Measurements from ENCODE around the gene TUBA4A.
A peak's percentile ranks its signal among the peaks of the same experiment; 100 is the strongest.

TUBA4A gene

GRCh38 chr2:219290381-219291171, 36.9 kb upstream of the TUBA4A start:
- H3K4me1 ChIP-seq (ENCODE audit: control insufficient read depth, insufficient read depth, low read length): no peaks in the 10 kb centered on the region; the same call in 1 of the 2 replicates
- POLR2A ChIA-PET: interaction anchor here (2.5 kb wide), 1 partner anchor 12 kb away, joined by 9 read pairs; the partner anchor contains the start of gene DNAJB2
- H3K27ac ChIP-seq (ENCODE audit: extremely low read depth, low read depth, low read length): no peak overlapping the region
- H3K9me3 ChIP-seq (ENCODE audit: control insufficient read depth, insufficient read depth, low read depth, low read length): no peaks in the 10 kb centered on the region
- peaks cover 0 to 10% of the 10 kb centered on the region in 2 experiments; a peak in 1 of 3 replicates for H3K36me3 ChIP-seq (ENCODE audit: control insufficient read depth in 2 of 2, insufficient read depth in 1 of 2, low read length in 2 of 2)
- H3K4me3 ChIP-seq (ENCODE audit: low read depth, low read length): no peak overlapping the region
- no peak for TF ChIP-seq ZNF544 (tag by site-specific recombination; IDR thresholded peaks at IDR 0.05)
- TF ChIP-seq PRDM1 (tag by site-specific recombination; IDR thresholded peaks at IDR 0.05): no peak
- no peak for TF ChIP-seq ZNF10 (tag by site-specific recombination; IDR thresholded peaks at IDR 0.05)
- CTCF ChIA-PET: interaction anchor here (0.5 to 11.6 kb wide), 5 partner anchors 11 to 233 kb away, joined by 3 to 297 read pairs (median 3); partner anchors contain the start of gene DNAJB2

- POLR2A ChIA-PET: no interaction called here
- no peak for TF ChIP-seq ZNF514 (tag by site-specific recombination; IDR thresholded peaks at IDR 0.05)
- peak; percentile 90 for TF ChIP-seq ZFHX2 (tag by site-specific recombination; conservative IDR thresholded peaks at IDR 0.05)
- TF ChIP-seq GLI2 (tag by site-specific recombination; IDR thresholded peaks at IDR 0.05; ENCODE audit: borderline replicate concordance, low read depth): no peak
- TF ChIP-seq EGR2 (tag by site-specific recombination; IDR thresholded peaks at IDR 0.05; ENCODE audit: low read depth): peak; percentile 77
- no peak for TF ChIP-seq HOXA7 (CRISPR knock-in tag; IDR thresholded peaks at IDR 0.05; ENCODE audit: borderline replicate concordance)
- no peak for TF ChIP-seq ZNF677 (tag by site-specific recombination; IDR thresholded peaks at IDR 0.05)
- TF ChIP-seq, protein P1, sequence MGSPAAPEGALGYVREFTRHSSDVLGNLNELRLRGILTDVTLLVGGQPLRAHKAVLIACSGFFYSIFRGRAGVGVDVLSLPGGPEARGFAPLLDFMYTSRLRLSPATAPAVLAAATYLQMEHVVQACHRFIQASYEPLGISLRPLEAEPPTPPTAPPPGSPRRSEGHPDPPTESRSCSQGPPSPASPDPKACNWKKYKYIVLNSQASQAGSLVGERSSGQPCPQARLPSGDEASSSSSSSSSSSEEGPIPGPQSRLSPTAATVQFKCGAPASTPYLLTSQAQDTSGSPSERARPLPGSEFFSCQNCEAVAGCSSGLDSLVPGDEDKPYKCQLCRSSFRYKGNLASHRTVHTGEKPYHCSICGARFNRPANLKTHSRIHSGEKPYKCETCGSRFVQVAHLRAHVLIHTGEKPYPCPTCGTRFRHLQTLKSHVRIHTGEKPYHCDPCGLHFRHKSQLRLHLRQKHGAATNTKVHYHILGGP (tag by site-specific recombination; IDR thresholded peaks at IDR 0.05): no peak
- peak; percentile 74 for TF ChIP-seq KLF1 (tag by site-specific recombination; IDR thresholded peaks at IDR 0.05)
- TF ChIP-seq, protein P2, sequence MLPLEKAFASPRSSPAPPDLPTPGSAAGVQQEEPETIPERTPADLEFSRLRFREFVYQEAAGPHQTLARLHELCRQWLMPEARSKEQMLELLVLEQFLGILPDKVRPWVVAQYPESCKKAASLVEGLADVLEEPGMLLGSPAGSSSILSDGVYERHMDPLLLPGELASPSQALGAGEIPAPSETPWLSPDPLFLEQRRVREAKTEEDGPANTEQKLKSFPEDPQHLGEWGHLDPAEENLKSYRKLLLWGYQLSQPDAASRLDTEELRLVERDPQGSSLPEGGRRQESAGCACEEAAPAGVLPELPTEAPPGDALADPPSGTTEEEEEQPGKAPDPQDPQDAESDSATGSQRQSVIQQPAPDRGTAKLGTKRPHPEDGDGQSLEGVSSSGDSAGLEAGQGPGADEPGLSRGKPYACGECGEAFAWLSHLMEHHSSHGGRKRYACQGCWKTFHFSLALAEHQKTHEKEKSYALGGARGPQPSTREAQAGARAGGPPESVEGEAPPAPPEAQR (tag by site-specific recombination; IDR thresholded peaks at IDR 0.05): no peak
- TF ChIP-seq ZNF10 (tag by site-specific recombination; IDR thresholded peaks at IDR 0.05): no peak
- TF ChIP-seq, protein P3, sequence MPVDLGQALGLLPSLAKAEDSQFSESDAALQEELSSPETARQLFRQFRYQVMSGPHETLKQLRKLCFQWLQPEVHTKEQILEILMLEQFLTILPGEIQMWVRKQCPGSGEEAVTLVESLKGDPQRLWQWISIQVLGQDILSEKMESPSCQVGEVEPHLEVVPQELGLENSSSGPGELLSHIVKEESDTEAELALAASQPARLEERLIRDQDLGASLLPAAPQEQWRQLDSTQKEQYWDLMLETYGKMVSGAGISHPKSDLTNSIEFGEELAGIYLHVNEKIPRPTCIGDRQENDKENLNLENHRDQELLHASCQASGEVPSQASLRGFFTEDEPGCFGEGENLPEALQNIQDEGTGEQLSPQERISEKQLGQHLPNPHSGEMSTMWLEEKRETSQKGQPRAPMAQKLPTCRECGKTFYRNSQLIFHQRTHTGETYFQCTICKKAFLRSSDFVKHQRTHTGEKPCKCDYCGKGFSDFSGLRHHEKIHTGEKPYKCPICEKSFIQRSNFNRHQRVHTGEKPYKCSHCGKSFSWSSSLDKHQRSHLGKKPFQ (tag by site-specific recombination; IDR thresholded peaks at IDR 0.05): no peak
- TF ChIP-seq KLF7 (tag by site-specific recombination; IDR thresholded peaks at IDR 0.05; ENCODE audit: borderline replicate concordance): no peak
- TF ChIP-seq ZNF624 (tag by site-specific recombination; IDR thresholded peaks at IDR 0.05): no peak
- no peak for TF ChIP-seq ZNF324 (tag by site-specific recombination; IDR thresholded peaks at IDR 0.05)
- TF ChIP-seq, protein P4, sequence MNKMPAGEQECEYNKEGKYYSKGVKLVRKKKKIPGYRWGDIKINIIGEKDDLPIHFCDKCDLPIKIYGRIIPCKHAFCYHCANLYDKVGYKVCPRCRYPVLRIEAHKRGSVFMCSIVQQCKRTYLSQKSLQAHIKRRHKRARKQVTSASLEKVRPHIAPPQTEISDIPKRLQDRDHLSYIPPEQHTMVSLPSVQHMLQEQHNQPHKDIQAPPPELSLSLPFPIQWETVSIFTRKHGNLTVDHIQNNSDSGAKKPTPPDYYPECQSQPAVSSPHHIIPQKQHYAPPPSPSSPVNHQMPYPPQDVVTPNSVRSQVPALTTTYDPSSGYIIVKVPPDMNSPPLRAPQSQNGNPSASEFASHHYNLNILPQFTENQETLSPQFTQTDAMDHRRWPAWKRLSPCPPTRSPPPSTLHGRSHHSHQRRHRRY (tag by site-specific recombination; IDR thresholded peaks at IDR 0.05): no peak
- TF ChIP-seq, protein P5, sequence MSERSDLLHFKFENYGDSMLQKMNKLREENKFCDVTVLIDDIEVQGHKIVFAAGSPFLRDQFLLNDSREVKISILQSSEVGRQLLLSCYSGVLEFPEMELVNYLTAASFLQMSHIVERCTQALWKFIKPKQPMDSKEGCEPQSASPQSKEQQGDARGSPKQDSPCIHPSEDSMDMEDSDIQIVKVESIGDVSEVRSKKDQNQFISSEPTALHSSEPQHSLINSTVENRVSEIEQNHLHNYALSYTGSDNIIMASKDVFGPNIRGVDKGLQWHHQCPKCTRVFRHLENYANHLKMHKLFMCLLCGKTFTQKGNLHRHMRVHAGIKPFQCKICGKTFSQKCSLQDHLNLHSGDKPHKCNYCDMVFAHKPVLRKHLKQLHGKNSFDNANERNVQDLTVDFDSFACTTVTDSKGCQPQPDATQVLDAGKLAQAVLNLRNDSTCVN (tag by site-specific recombination; optimal IDR thresholded peaks at IDR 0.05): no peak
- no peak for TF ChIP-seq KLF8 (tag by site-specific recombination; IDR thresholded peaks at IDR 0.05)
Measured at GRCh38 chr2:219289537-219290361, 36.0 kb upstream of the TUBA4A start.

More at GRCh38 chr2:219289537-219290361, 36.0 kb upstream of the TUBA4A start:
- CTCF ChIA-PET: interaction anchor here (0.5 to 0.7 kb wide), 3 partner anchors 12 to 232 kb away, joined by 3 read pairs; no protein-coding TSS in a partner anchor
- Histone ChIP-seq H3K36me3 (ENCODE audit: control insufficient read depth in 2 of 2, insufficient read depth in 1 of 2, low read length in 2 of 2) (peaks cover 0 to 18% of the 10 kb centered on the region in 2 experiments; a peak in 1 of 3 replicates), H3K4me3 (ENCODE audit: low read depth, low read length) (no peak overlapping the region), H3K4me1 (ENCODE audit: control insufficient read depth, insufficient read depth, low read length) (no peaks in the 10 kb centered on the region; the same call in 1 of the 2 replicates), H3K9me3 (ENCODE audit: control insufficient read depth, insufficient read depth, low read depth, low read length) (no peaks in the 10 kb centered on the region), H3K27ac (ENCODE audit: extremely low read depth, low read depth, low read length) (no peak overlapping the region)
